AG10803 (cell line): ENCODE results near the gene TSPAN17.

Source experiments
- DNase-seq: peaks from one replicate; pipeline ENCODE4 v3.0.0; 2010; ENCODE audit warnings: low read depth
- H3K4me3 ChIP-seq: 2 replicates; pipeline ENCODE4 v1.5.1; 2011; ENCODE audit warnings: mild to moderate bottlenecking, low read length, control low read depth
- TF ChIP-seq, protein P1 (sequence below): conservative IDR thresholded peaks from 2 replicates; pipeline ENCODE4 v1.5.1; 2011; ENCODE audit warnings: mild to moderate bottlenecking, low read length, control low read depth, inconsistent platforms

TSPAN17 gene

DNA sequence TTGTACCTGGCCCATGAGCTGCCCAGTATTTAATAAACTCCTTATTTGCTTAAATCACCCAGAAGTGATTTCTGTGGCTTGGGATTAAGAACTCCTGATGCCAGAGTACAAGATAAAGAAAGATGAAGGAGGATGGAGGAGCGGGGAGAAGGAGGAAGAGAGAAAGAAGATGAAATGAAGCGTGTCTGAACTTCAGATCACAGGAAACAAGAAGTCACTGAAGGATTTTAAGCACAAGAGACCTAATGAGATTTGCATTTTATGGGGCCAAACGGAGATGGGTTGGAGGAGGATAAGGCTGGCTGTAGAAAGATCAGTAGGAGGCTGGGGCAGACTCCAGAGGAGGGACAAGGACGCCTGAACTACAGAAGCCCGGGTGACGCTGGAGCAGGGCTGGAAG is 13.7 kb upstream of the TSPAN17 start:
- H3K4me3 ChIP-seq = no peak overlapping the region
- TF ChIP-seq, protein P1, sequence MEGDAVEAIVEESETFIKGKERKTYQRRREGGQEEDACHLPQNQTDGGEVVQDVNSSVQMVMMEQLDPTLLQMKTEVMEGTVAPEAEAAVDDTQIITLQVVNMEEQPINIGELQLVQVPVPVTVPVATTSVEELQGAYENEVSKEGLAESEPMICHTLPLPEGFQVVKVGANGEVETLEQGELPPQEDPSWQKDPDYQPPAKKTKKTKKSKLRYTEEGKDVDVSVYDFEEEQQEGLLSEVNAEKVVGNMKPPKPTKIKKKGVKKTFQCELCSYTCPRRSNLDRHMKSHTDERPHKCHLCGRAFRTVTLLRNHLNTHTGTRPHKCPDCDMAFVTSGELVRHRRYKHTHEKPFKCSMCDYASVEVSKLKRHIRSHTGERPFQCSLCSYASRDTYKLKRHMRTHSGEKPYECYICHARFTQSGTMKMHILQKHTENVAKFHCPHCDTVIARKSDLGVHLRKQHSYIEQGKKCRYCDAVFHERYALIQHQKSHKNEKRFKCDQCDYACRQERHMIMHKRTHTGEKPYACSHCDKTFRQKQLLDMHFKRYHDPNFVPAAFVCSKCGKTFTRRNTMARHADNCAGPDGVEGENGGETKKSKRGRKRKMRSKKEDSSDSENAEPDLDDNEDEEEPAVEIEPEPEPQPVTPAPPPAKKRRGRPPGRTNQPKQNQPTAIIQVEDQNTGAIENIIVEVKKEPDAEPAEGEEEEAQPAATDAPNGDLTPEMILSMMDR = no peak
- no peak for DNase-seq

DNA sequence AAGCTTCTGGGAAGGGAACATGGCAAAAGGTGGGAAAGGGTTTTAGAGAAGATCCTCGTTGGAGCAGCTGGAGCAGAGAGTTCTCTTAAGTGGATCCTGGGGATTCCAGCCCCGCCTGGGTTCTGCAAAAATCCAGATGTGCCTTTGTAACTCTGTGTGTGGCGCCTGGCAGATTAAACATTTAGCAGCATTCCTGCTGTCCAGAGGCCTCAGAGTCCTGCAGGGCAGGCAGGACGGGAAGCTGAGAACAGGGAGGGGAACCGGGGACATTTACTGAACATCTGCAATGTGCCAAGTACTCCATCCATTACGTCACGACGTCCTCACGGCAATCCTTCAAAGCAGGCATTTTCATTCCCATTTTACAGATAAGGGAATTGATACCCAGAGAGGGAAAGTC is 10.9 kb upstream of the TSPAN17 start:
- TF ChIP-seq, protein P1 = no peak
- H3K4me3 ChIP-seq = no peak overlapping the region
- DNase-seq = peak; percentile 34

DNA sequence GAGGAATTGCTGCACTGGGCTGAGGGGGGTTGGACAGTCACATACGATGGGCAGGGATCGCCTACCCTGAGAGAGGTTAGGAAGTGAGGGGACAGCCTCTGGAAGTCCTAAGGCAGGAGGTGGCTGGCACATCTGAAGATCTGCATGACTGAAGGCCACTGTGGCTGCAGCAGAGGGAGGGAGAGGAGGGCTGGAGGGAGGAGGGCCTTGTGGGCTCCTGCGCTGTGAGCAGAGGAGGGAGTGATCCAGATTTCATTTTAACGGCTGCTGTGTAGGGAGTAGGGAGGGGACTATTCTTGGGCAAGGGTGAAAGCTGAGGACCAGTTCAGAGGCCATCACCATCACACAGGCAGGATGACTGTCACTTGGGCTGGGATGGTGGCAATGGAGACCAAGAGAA is 9.7 kb upstream of the TSPAN17 start:
- DNase-seq = no peak
- TF ChIP-seq, protein P1 = no peak
- no peak overlapping the region for H3K4me3 ChIP-seq

DNA sequence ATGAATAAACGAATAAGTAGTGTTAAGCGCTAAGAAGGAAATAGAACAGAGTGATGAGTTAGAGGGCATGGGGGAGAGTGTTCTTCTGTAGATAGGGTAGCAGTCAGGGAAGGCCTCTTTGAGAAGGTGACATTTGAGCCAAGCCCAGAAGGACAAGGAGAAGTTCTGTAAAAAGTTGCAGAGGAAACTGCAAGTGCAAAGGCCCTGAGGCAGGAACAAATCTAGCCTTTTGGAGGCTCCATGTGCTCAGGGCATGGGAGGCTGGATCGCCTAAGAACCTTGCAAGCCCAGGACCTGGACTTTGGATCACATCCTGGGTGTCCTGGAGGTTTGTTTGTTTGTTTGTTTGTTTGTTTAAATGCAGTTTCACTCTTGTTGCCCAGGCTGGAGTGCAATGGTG is 8.8 kb upstream of the TSPAN17 start:
- no peak for DNase-seq
- H3K4me3 ChIP-seq = no peak overlapping the region
- TF ChIP-seq, protein P1 = no peak

DNA sequence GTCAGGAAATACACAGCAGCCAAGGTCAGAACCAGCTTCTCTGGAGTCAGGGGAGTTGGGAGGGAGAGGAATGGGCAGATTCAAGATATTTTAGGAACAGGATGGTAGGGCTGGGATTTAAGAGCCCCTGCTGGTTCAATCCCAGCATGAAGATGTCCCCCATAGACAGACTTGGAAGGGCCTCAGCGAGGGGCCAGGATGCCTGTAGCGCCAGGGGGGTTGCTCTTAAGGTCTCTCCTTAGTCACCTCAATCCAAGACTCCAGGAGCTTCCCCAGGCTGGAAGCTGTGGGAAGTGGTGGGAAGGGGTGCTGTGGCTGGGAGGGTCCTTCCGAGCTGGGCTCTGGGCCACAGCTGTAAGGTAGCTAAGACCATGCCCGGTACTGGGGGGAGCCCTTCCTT is 8.1 kb upstream of the TSPAN17 start:
- no peak overlapping the region for H3K4me3 ChIP-seq
- no peak for DNase-seq
- TF ChIP-seq, protein P1 = no peak

DNA sequence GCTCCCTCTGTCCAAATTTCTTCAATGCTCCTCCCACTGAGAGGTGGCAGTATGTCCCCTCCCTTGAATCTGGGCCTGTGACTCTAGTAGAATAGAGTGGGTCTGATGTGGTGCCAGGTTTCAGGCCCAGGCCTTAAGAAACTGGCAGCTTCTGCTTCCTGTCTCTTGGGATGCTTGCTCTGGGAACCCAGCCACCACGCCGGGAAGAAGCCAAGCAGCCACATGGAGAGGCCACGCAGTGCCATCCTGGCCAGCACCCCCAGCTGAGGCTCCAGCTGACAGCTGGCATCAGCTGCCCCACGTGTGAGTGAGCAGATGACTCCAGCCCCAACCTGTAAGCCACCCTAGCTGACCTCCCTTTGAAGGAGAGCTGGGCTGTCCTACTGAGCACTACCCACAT is 7.3 kb upstream of the TSPAN17 start:
- TF ChIP-seq, protein P1 = no peak
- peak; percentile 80 for DNase-seq
- H3K4me3 ChIP-seq = no peak overlapping the region

DNA sequence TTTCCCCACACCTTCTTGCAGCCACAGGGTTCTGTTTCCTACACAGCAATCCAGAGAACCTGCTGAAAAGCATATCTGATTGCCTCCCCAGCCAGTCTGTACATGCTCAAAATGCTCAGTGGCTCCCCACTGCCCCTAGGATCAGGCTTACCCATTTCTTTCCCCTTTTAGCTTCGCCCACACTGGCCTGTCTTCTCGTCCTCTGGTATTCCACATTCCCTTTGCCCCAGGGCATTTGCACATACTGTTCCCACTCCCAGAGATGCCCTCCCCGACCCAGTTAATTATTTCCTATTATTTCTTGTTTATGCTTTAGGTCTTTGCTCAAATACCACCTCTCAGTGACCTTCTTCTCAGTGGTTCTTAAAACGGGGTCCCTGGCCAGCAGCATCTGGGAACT is 6.7 kb upstream of the TSPAN17 start:
- no peak for DNase-seq
- no peak overlapping the region for H3K4me3 ChIP-seq

More for the DNA sequence above, 6.7 kb upstream of the TSPAN17 start:
- TF ChIP-seq, protein P1 = no peak
